GM23338 (cell line): ENCODE measurements around the gene COL5A2. TPM values are rescaled to one million over a fixed set of nuclear protein-coding genes. Genes with fewer than 3 reads are reported as not detected.
A peak's percentile ranks its signal among the peaks of the same experiment; 100 is the strongest.

Experiments used
- ATAC-seq: fragments of 200-7000 bp; cut with Tn5 transposase; 3 replicates; pipeline ENCODE4 v1.9.1; 2020
- DNase-seq: peaks from one replicate; pipeline ENCODE4 v3.0.0-alpha.2; 2015; ENCODE audit warnings: low spot score
- H2AFZ ChIP-seq: fragments of 200-600 bp; sonication (generic); 2 replicates; pipeline ENCODE4 v1.8.0; 2016; ENCODE audit warnings: antibody characterized with exemption, mild to moderate bottlenecking, moderate library complexity
- H3F3A ChIP-seq: fragments of 200-600 bp; sonication (generic); replicated peaks from 2 replicates; pipeline ENCODE4 v1.8.0; 2017; ENCODE audit warnings: antibody characterized with exemption, mixed run types, low read depth
- H3K27ac ChIP-seq: fragments of 200-600 bp; sonication (generic); 2 replicates; pipeline ENCODE4 v1.6.1; 2016; ENCODE audit warnings: low read depth
- H3K27me3 ChIP-seq: fragments of 200-600 bp; sonication (generic); 2 replicates; pipeline ENCODE4 v1.8.0; 2016; ENCODE audit warnings: mild to moderate bottlenecking, mixed run types, moderate library complexity; ENCODE audit not compliant: insufficient read depth
- H3K36me3 ChIP-seq: fragments of 200-600 bp; sonication (generic); 2 replicates; pipeline ENCODE4 v1.8.0; 2016; ENCODE audit warnings: mild to moderate bottlenecking; ENCODE audit not compliant: insufficient read depth
- H3K4me1 ChIP-seq: fragments of 200-600 bp; sonication (generic); 2 replicates; pipeline ENCODE4 v1.8.0; 2016; ENCODE audit warnings: mild to moderate bottlenecking, moderate library complexity; ENCODE audit not compliant: insufficient read depth
- H3K4me2 ChIP-seq: fragments of 200-600 bp; sonication (generic); 2 replicates; pipeline ENCODE4 v1.7.1; 2017; ENCODE audit warnings: mixed run types
- H3K4me3 ChIP-seq: fragments of 200-600 bp; sonication (generic); 2 replicates; pipeline ENCODE4 v1.6.1; 2016; ENCODE audit warnings: mixed run types
- H3K79me2 ChIP-seq: fragments of 200-600 bp; sonication (generic); replicated peaks from 2 replicates; pipeline ENCODE4 v1.8.0; 2017; ENCODE audit warnings: mild to moderate bottlenecking; ENCODE audit not compliant: insufficient read depth
- H3K9me2 ChIP-seq: fragments of 200-600 bp; sonication (generic); 2 replicates; pipeline ENCODE4 v1.8.0; 2017; ENCODE audit not compliant: insufficient read depth
- H4K20me1 ChIP-seq: fragments of 200-600 bp; sonication (generic); replicated peaks from 2 replicates; pipeline ENCODE4 v1.8.0; 2017; ENCODE audit warnings: mild to moderate bottlenecking; ENCODE audit not compliant: insufficient read depth
- H3K27ac Mint-ChIP-seq: 2 replicates; pipeline ENCODE4 v1.8.0; 2020; ENCODE audit warnings: inconsistent platforms, mild to moderate bottlenecking, moderate library complexity, mixed read lengths
- H3K27me3 Mint-ChIP-seq: 3 replicates; pipeline ENCODE4 v1.8.0; 2022; ENCODE audit warnings: low read depth, mild to moderate bottlenecking, moderate library complexity, mixed read lengths, inconsistent platforms; ENCODE audit not compliant: insufficient read depth, poor library complexity
- H3K36me3 Mint-ChIP-seq: 3 replicates; pipeline ENCODE4 v1.8.0; 2021; ENCODE audit warnings: low read depth, mild to moderate bottlenecking, inconsistent platforms, moderate library complexity, mixed read lengths
- H3K4me1 Mint-ChIP-seq: 3 replicates; pipeline ENCODE4 v1.8.0; 2020; ENCODE audit warnings: mild to moderate bottlenecking, inconsistent platforms, mixed read lengths
- H3K4me3 Mint-ChIP-seq: 3 replicates; pipeline ENCODE4 v1.8.0; 2021; ENCODE audit warnings: moderate library complexity, mild to moderate bottlenecking, inconsistent platforms, mixed read lengths
- H3K9me3 Mint-ChIP-seq: 3 replicates; pipeline ENCODE4 v1.8.0; 2020; ENCODE audit warnings: moderate library complexity, mild to moderate bottlenecking, inconsistent platforms, mixed read lengths
- ETS1 ChIP-seq: IDR thresholded peaks from 2 replicates; pipeline ENCODE4 v1.6.1; 2016; ENCODE audit warnings: antibody characterized with exemption
- EZH2 ChIP-seq: fragments of 200-600 bp; sonication (generic); IDR thresholded peaks from one replicate; pipeline ENCODE4 v1.8.0; 2017; ENCODE audit warnings: antibody characterized with exemption, mild to moderate bottlenecking, low read depth; ENCODE audit not compliant: unreplicated experiment
- EZH2phosphoT487 ChIP-seq: fragments of 200-600 bp; sonication (generic); IDR thresholded peaks from one replicate; pipeline ENCODE4 v1.8.1; 2018; ENCODE audit warnings: antibody characterized with exemption; ENCODE audit not compliant: unreplicated experiment
- JUNB ChIP-seq: IDR thresholded peaks from one replicate; pipeline ENCODE4 v1.6.1; 2016; ENCODE audit warnings: antibody characterized with exemption; ENCODE audit not compliant: unreplicated experiment
- POLR2AphosphoS5 ChIP-seq: IDR thresholded peaks from 2 replicates; pipeline ENCODE4 v1.6.1; 2016; ENCODE audit warnings: antibody characterized with exemption, low read depth
- STAT1 ChIP-seq: IDR thresholded peaks from one replicate; pipeline ENCODE4 v1.6.1; 2016; ENCODE audit warnings: antibody characterized with exemption; ENCODE audit not compliant: unreplicated experiment
- ZNF114 ChIP-seq: fragments of 250-450 bp; sonication (Bioruptor Pico); IDR thresholded peaks from 2 replicates; pipeline ENCODE4 v1.5.0; 2020; ENCODE audit warnings: mild to moderate bottlenecking, moderate library complexity
- ZNF331 ChIP-seq: fragments of 250-450 bp; sonication (Bioruptor Pico); IDR thresholded peaks from 2 replicates; pipeline ENCODE4 v1.5.0; 2020; ENCODE audit warnings: low read depth, mild to moderate bottlenecking, moderate library complexity
- ZNF462 ChIP-seq: fragments of 250-450 bp; sonication (Bioruptor Pico); IDR thresholded peaks from 2 replicates; pipeline ENCODE4 v1.5.0; 2020; ENCODE audit warnings: mild to moderate bottlenecking, moderate library complexity
- polyA plus RNA-seq: library from polyadenylated mRNA; unstranded; fragments of >200 nt; fragmentation: Nextera tagmentation; extraction: Ambion mirVana; gene quantifications from 2 replicates; pipeline ENCODE4 v1.2.1, GENCODE V29; 2016
- total RNA-seq: library from RNA; depleted of rRNA; stranded (reverse); fragments of >200 nt; shearing (Covaris generic); gene quantifications from 2 replicates; pipeline ENCODE4 v1.2.3, GENCODE V29; 2014

COL5A2 gene
- total and polyA plus RNA-seq, 2 experiments from 2014 or later: 6.7 to 19.7 TPM

- H3K9me2 ChIP-seq: no peaks in the 10 kb centered on the region
- H3K27me3 Mint-ChIP-seq: no peaks in the 10 kb centered on the region
- no peaks in the 10 kb centered on the region for H3F3A ChIP-seq
- no peaks in the 10 kb centered on the region for H3K36me3 ChIP-seq
- H3K4me3 ChIP-seq: no peak overlapping the region
- no peaks in the 10 kb centered on the region for H4K20me1 ChIP-seq
- no peak overlapping the region for H3K4me2 ChIP-seq
- ATAC-seq (no peak), DNase-seq (no peak)
- no peak overlapping the region for H3K27ac ChIP-seq
- H3K4me1 ChIP-seq: peaks cover 5% of the 10 kb centered on the region; the same call in 1 of the 2 replicates
- no peaks in the 10 kb centered on the region for H3K79me2 ChIP-seq
- no peaks in the 10 kb centered on the region for H3K27me3 ChIP-seq
- no peak for TF ChIP-seq EZH2
- peak overlapping the region; percentile 5; the same call in 1 of the 2 replicates for H2AFZ ChIP-seq
- H3K36me3 Mint-ChIP-seq: no peaks in the 10 kb centered on the region
- no peak overlapping the region for H3K27ac Mint-ChIP-seq
- peaks cover 9% of the 10 kb centered on the region; the same call in 2 of the 3 replicates for H3K4me1 Mint-ChIP-seq
- no peaks in the 10 kb centered on the region for H3K9me3 Mint-ChIP-seq
- no peak overlapping the region for H3K4me3 Mint-ChIP-seq
Measured at GRCh38 chr2:189014449-189015138, 165.0 kb downstream of the COL5A2 start.

- no peaks in the 10 kb centered on the region for H3K9me3 Mint-ChIP-seq
- TF ChIP-seq POLR2AphosphoS5 (no peak), EZH2 (no peak), ZNF114 (CRISPR knock-in tag) (no peak), ETS1 (no peak), STAT1 (no peak), ZNF462 (CRISPR knock-in tag) (no peak), JUNB (no peak), ZNF331 (no peak), EZH2phosphoT487 (no peak)
- peaks cover 9% of the 10 kb centered on the region; the same call in 2 of the 3 replicates for H3K4me1 Mint-ChIP-seq
- Histone ChIP-seq H3F3A (no peaks in the 10 kb centered on the region), H2AFZ (peak overlapping the region; percentile 5; the same call in 1 of the 2 replicates), H3K9me2 (no peaks in the 10 kb centered on the region), H3K27me3 (no peaks in the 10 kb centered on the region), H3K27ac (no peak overlapping the region), H3K36me3 (no peaks in the 10 kb centered on the region), H3K79me2 (no peaks in the 10 kb centered on the region), H4K20me1 (no peaks in the 10 kb centered on the region), H3K4me3 (no peak overlapping the region), H3K4me2 (no peak overlapping the region), H3K4me1 (peaks cover 5% of the 10 kb centered on the region; the same call in 1 of the 2 replicates)
- ATAC-seq: no peak
- no peaks in the 10 kb centered on the region for H3K27me3 Mint-ChIP-seq
- H3K36me3 Mint-ChIP-seq: no peaks in the 10 kb centered on the region
- no peak overlapping the region for H3K27ac Mint-ChIP-seq
- H3K4me3 Mint-ChIP-seq: no peak overlapping the region
- DNase-seq: no peak
Measured at GRCh38 chr2:189013671-189014448, 165.7 kb downstream of the COL5A2 start.
